ENCODE results near the gene CACNA1C. TPM values are rescaled to one million over a fixed set of nuclear protein-coding genes. Genes with fewer than 3 reads are reported as not detected.

CACNA1C gene
- polyA plus RNA-seq, 4 donors, result 0.67 to 2.5 (median 2.0) TPM

DNA sequence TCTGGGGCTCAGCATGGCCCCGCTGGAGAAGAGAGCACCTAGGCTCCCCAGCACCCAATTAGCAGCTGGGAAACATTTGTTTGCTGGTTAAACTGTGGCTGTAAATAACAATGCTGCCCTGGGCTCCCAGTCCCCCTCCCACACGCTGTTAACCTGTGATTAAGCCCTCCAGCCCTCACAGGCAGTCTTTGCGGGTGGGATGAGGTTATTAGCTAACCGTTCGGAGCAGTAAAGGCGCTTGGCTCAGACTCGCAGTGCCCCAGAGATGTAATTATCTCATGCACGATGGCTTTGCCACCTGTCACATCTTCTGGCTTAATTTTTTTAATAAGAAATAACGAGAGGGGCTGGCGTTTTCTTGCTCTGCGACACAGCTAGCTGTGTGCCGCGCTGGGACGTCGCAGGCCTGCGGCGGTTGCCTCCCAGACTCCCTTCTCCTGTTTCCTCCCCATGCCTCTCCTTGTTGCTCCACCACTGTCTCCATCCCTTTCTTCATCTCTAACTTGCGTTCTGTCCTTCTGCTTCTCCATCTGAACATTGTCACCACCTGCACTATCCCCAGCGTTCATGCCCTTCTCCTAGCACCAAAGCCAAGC, 502.8 kb downstream of the CACNA1C start:
- 75 to 89% (median 76%) methylated on average over 19 of the region's 19 CpGs for WGBS, 3 donors
- no peak for FAIRE-seq
- no peaks in the 10 kb centered on the region for H3K36me3 ChIP-seq (ENCODE audit: control insufficient read depth in 3 of 3, insufficient read depth in 2 of 3, low read depth in 1 of 3, low read length in 3 of 3)
- no peaks in the 10 kb centered on the region for H3K27me3 ChIP-seq (ENCODE audit: control insufficient read depth in 3 of 3, insufficient read depth in 3 of 3, low read length in 3 of 3)
- no peak overlapping the region for H3K27ac ChIP-seq (ENCODE audit: low read depth in 1 of 3, low read length in 2 of 3)
- no peak overlapping the region for H3K4me3 ChIP-seq (ENCODE audit: low read depth in 1 of 3, low read length in 3 of 3)
- DNase-seq, result no peak
- H3K4me1 ChIP-seq (ENCODE audit: control insufficient read depth in 3 of 3, insufficient read depth in 2 of 3, low read depth in 1 of 3, low read length in 2 of 3), result no peaks in the 10 kb centered on the region
- no peaks in the 10 kb centered on the region for H3K9me3 ChIP-seq (ENCODE audit: control insufficient read depth in 2 of 2, insufficient read depth in 1 of 2, low read depth in 1 of 2, low read length in 1 of 2)

DNA sequence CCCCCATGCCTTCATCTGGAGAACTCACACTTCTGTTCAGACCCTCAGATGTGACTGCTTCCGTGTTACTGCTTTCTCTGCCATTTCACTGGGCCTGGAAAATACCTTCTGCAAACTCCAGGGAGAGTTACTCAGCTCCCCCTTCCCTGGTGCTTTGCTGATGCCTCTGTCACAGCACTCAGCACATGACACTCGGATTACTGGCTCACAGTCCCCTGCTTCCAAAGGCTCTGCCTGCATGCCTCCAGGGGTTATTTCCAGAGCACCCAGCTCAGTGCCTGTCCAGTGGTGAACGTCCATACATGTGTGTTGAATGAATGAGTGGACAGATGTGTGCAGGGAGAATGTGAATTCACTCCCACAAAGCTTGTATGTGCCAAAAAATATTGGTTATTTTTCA, 504.8 kb downstream of the CACNA1C start:
- WGBS, 3 donors, result 72 to 81% (median 76%) methylated on average over 3 of the region's 3 CpGs
- FAIRE-seq, result no peak
- DNase-seq, result no peak
- no peak overlapping the region for H3K4me3 ChIP-seq (ENCODE audit: low read depth in 1 of 3, low read length in 3 of 3)
- no peaks in the 10 kb centered on the region for H3K9me3 ChIP-seq (ENCODE audit: control insufficient read depth in 2 of 2, insufficient read depth in 1 of 2, low read depth in 1 of 2, low read length in 1 of 2)
- no peak overlapping the region for H3K27ac ChIP-seq (ENCODE audit: low read depth in 1 of 3, low read length in 2 of 3)
- no peaks in the 10 kb centered on the region for H3K4me1 ChIP-seq (ENCODE audit: control insufficient read depth in 3 of 3, insufficient read depth in 2 of 3, low read depth in 1 of 3, low read length in 2 of 3)
- no peaks in the 10 kb centered on the region for H3K36me3 ChIP-seq (ENCODE audit: control insufficient read depth in 3 of 3, insufficient read depth in 2 of 3, low read depth in 1 of 3, low read length in 3 of 3)
- no peaks in the 10 kb centered on the region for H3K27me3 ChIP-seq (ENCODE audit: control insufficient read depth in 3 of 3, insufficient read depth in 3 of 3, low read length in 3 of 3)

DNA sequence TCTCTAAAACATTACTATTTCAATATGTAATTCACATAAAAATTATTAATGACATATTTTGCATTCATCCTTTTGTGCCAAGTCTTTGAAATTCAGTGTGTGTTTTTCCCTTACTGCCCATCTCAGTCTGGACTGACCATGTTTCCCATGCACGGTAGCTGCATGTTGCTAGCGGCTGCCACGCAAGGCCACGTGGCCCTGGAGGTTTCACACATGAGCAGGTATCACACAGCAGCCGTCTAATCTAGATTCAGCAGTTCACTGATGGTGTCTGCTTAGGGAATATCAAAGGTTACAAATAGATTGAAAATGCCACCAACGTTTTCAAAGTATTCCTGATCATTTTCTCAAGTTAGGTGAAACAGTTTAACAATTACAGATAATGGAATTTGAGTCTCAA, 507.1 kb downstream of the CACNA1C start:
- Histone ChIP-seq H3K27me3 (ENCODE audit: control insufficient read depth in 3 of 3, insufficient read depth in 3 of 3, low read length in 3 of 3) (no peaks in the 10 kb centered on the region), H3K27ac (ENCODE audit: low read depth in 1 of 3, low read length in 2 of 3) (no peak overlapping the region), H3K4me3 (ENCODE audit: low read depth in 1 of 3, low read length in 3 of 3) (no peak overlapping the region), H3K9me3 (ENCODE audit: control insufficient read depth in 2 of 2, insufficient read depth in 1 of 2, low read depth in 1 of 2, low read length in 1 of 2) (no peaks in the 10 kb centered on the region), H3K4me1 (ENCODE audit: control insufficient read depth in 3 of 3, insufficient read depth in 2 of 3, low read depth in 1 of 3, low read length in 2 of 3) (no peaks in the 10 kb centered on the region), H3K36me3 (ENCODE audit: control insufficient read depth in 3 of 3, insufficient read depth in 2 of 3, low read depth in 1 of 3, low read length in 3 of 3) (no peaks in the 10 kb centered on the region)
- DNase-seq, result no peak
- WGBS, 3 donors, result 80 to 85% (median 83%) methylated on average over 6 of the region's 6 CpGs
- FAIRE-seq, result no peak

DNA sequence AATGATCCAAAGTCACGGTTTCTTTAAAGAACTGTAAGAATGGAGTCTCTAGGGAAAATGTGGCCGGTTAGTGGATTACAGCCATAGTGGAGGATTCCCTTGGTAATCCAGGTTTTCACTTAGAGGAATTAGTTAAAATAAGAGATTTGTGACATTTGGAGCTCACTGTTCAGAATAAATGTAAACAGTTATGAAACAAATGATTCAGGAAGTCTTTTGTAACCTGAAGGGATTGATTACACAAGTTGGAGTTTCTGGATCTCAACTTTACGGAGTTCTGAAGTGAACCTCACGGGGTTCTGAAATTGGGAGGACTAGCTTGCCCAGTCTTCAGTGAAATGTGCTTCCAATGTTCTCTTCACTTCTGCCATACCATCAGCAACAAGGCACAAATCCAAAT, 507.6 kb downstream of the CACNA1C start:
- FAIRE-seq, result no peak
- 88 to 89% (median 89%) methylated on average over 4 of the region's 4 CpGs for WGBS, 3 donors
- DNase-seq, result no peak
- Histone ChIP-seq H3K4me1 (ENCODE audit: control insufficient read depth in 3 of 3, insufficient read depth in 2 of 3, low read depth in 1 of 3, low read length in 2 of 3) (no peaks in the 10 kb centered on the region), H3K36me3 (ENCODE audit: control insufficient read depth in 3 of 3, insufficient read depth in 2 of 3, low read depth in 1 of 3, low read length in 3 of 3) (no peaks in the 10 kb centered on the region), H3K27ac (ENCODE audit: low read depth in 1 of 3, low read length in 2 of 3) (no peak overlapping the region), H3K9me3 (ENCODE audit: control insufficient read depth in 2 of 2, insufficient read depth in 1 of 2, low read depth in 1 of 2, low read length in 1 of 2) (no peaks in the 10 kb centered on the region), H3K27me3 (ENCODE audit: control insufficient read depth in 3 of 3, insufficient read depth in 3 of 3, low read length in 3 of 3) (no peaks in the 10 kb centered on the region), H3K4me3 (ENCODE audit: low read depth in 1 of 3, low read length in 3 of 3) (no peak overlapping the region)

DNA sequence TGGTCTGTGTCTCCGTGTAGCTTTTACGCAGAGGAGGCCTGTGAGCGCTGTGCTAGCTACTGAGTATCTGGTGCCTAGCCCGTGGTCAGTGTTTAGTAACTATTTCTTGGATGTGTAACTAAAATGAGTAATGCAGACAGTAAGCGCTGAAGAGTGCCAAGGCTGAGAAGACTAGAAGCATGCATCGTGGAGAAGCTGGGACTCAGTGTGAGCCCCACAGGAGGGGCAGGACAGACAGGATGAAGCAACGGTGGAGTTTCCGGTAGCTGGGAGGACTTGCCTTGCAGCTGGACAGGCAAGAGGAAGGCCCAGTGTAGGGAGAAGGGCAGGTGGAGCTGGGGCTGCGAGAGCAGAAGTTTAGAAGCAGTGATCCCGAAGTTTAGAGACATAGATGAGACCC, 508.6 kb downstream of the CACNA1C start:
- WGBS, 3 donors, result 77 to 93% (median 85%) methylated on average over 10 of the region's 10 CpGs
- FAIRE-seq, result no peak

DNA sequence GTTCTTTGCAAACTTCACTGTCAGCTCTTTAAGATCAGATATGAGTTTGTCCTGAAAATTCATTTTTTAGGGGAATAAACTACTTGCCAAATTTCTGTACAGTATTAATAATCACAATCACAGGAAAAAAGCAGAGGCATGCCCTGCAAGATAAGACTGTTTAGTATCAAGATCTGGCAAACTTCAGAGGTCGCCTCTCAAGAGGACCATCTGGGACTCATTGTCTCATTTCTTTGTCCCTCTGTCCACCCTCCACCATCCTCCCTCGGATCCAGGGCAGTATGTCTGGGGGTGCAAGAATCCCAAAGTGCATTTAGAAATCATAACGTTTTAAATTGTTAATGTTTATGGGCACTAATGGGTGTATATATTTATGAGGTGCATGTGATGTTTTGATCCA, 509.6 kb downstream of the CACNA1C start:
- FAIRE-seq (no peak), DNase-seq (no peak)
- Histone ChIP-seq H3K9me3 (ENCODE audit: control insufficient read depth in 2 of 2, insufficient read depth in 1 of 2, low read depth in 1 of 2, low read length in 1 of 2) (no peaks in the 10 kb centered on the region), H3K27me3 (ENCODE audit: control insufficient read depth in 3 of 3, insufficient read depth in 3 of 3, low read length in 3 of 3) (no peaks in the 10 kb centered on the region), H3K36me3 (ENCODE audit: control insufficient read depth in 3 of 3, insufficient read depth in 2 of 3, low read depth in 1 of 3, low read length in 3 of 3) (no peaks in the 10 kb centered on the region), H3K4me1 (ENCODE audit: control insufficient read depth in 3 of 3, insufficient read depth in 2 of 3, low read depth in 1 of 3, low read length in 2 of 3) (no peaks in the 10 kb centered on the region), H3K27ac (ENCODE audit: low read depth in 1 of 3, low read length in 2 of 3) (no peak overlapping the region), H3K4me3 (ENCODE audit: low read depth in 1 of 3, low read length in 3 of 3) (no peak overlapping the region)
- 17 to 45% (median 27%) methylated on average over 3 of the region's 3 CpGs for WGBS, 3 donors

More for the DNA sequence above, 508.6 kb downstream of the CACNA1C start:
- no peak overlapping the region for H3K27ac ChIP-seq (ENCODE audit: low read depth in 1 of 3, low read length in 2 of 3)
- H3K27me3 ChIP-seq (ENCODE audit: control insufficient read depth in 3 of 3, insufficient read depth in 3 of 3, low read length in 3 of 3), result no peaks in the 10 kb centered on the region
- no peaks in the 10 kb centered on the region for H3K36me3 ChIP-seq (ENCODE audit: control insufficient read depth in 3 of 3, insufficient read depth in 2 of 3, low read depth in 1 of 3, low read length in 3 of 3)
- no peaks in the 10 kb centered on the region for H3K9me3 ChIP-seq (ENCODE audit: control insufficient read depth in 2 of 2, insufficient read depth in 1 of 2, low read depth in 1 of 2, low read length in 1 of 2)
- H3K4me3 ChIP-seq (ENCODE audit: low read depth in 1 of 3, low read length in 3 of 3), result no peak overlapping the region
- no peak for DNase-seq
- H3K4me1 ChIP-seq (ENCODE audit: control insufficient read depth in 3 of 3, insufficient read depth in 2 of 3, low read depth in 1 of 3, low read length in 2 of 3), result no peaks in the 10 kb centered on the region

DNA sequence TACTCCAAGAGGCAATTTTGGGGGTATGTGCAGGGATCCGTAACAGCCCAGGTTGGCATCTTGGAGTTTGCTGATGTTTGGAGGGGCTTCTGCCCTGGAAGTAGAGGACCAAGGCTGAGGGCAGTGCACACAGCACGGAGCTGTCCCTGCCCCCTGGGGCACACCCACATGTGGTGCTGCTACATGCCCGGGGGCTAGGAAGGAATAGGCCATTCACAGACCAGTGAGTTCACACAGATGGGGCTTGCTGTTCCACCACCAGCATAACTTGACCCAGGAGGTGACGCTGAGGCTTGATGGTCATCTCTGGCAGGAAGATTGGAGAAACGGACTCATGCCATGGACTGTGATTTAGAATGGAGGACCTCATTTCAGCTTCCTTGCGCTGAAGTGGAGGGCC, 510.9 kb downstream of the CACNA1C start:
- FAIRE-seq, result no peak
- 85 to 92% (median 91%) methylated on average over 6 of the region's 6 CpGs for WGBS, 3 donors

DNA sequence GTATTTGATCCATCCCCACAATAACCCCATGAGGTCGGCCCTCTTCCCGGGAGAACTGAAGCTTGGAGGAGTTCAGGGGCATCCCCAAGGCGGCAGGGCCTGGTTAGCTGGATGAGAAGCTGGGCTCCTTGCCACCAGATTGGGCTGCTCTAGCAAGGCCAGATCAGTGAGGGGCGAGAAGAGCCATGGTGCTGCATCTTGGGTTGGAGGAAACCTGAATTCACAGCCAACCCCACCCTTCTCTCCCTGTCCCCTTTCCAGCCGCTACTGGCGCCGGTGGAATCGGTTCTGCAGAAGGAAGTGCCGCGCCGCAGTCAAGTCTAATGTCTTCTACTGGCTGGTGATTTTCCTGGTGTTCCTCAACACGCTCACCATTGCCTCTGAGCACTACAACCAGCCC, 513.4 kb downstream of the CACNA1C start:
- DNase-seq (no peak), FAIRE-seq (no peak)
- H3K36me3 ChIP-seq (ENCODE audit: control insufficient read depth in 3 of 3, insufficient read depth in 2 of 3, low read depth in 1 of 3, low read length in 3 of 3), result no peaks in the 10 kb centered on the region
- 92 to 96% (median 94%) methylated on average over 10 to 12 of the region's 12 CpGs for WGBS, 3 donors
- H3K4me3 ChIP-seq (ENCODE audit: low read depth in 1 of 3, low read length in 3 of 3), result no peak overlapping the region
- no peak overlapping the region for H3K27ac ChIP-seq (ENCODE audit: low read depth in 1 of 3, low read length in 2 of 3)
- H3K9me3 ChIP-seq (ENCODE audit: control insufficient read depth in 2 of 2, insufficient read depth in 1 of 2, low read depth in 1 of 2, low read length in 1 of 2), result no peaks in the 10 kb centered on the region
- no peaks in the 10 kb centered on the region for H3K27me3 ChIP-seq (ENCODE audit: control insufficient read depth in 3 of 3, insufficient read depth in 3 of 3, low read length in 3 of 3)
- H3K4me1 ChIP-seq (ENCODE audit: control insufficient read depth in 3 of 3, insufficient read depth in 2 of 3, low read depth in 1 of 3, low read length in 2 of 3), result no peaks in the 10 kb centered on the region

More for the DNA sequence above, 510.9 kb downstream of the CACNA1C start:
- Histone ChIP-seq H3K36me3 (ENCODE audit: control insufficient read depth in 3 of 3, insufficient read depth in 2 of 3, low read depth in 1 of 3, low read length in 3 of 3) (no peaks in the 10 kb centered on the region), H3K27me3 (ENCODE audit: control insufficient read depth in 3 of 3, insufficient read depth in 3 of 3, low read length in 3 of 3) (no peaks in the 10 kb centered on the region), H3K9me3 (ENCODE audit: control insufficient read depth in 2 of 2, insufficient read depth in 1 of 2, low read depth in 1 of 2, low read length in 1 of 2) (no peaks in the 10 kb centered on the region), H3K4me1 (ENCODE audit: control insufficient read depth in 3 of 3, insufficient read depth in 2 of 3, low read depth in 1 of 3, low read length in 2 of 3) (no peaks in the 10 kb centered on the region), H3K27ac (ENCODE audit: low read depth in 1 of 3, low read length in 2 of 3) (no peak overlapping the region), H3K4me3 (ENCODE audit: low read depth in 1 of 3, low read length in 3 of 3) (no peak overlapping the region)
- no peak for DNase-seq

DNA sequence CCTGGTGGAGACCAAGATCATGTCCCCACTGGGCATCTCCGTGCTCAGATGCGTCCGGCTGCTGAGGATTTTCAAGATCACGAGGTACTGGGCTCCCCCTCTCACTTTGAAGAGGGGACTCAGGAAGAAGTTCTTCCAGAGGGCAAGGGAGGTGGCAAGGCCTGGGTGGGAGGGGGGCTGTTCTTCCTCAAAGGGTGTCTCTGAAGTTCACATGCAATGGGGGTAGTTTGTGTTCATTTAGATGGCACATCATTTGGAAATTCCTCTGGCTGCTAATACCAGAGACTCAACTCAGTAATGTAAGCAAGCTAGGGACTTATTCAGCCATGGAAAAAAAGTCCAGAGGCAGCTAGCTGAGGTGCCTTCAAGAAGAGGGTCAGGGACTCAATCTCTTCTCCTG, 514.9 kb downstream of the CACNA1C start:
- no peaks in the 10 kb centered on the region for H3K36me3 ChIP-seq (ENCODE audit: control insufficient read depth in 3 of 3, insufficient read depth in 2 of 3, low read depth in 1 of 3, low read length in 3 of 3)
- 85 to 94% (median 93%) methylated on average over 4 of the region's 4 CpGs for WGBS, 3 donors
- no peak for FAIRE-seq
- DNase-seq, result no peak
- H3K4me3 ChIP-seq (ENCODE audit: low read depth in 1 of 3, low read length in 3 of 3), result no peak overlapping the region
- H3K4me1 ChIP-seq (ENCODE audit: control insufficient read depth in 3 of 3, insufficient read depth in 2 of 3, low read depth in 1 of 3, low read length in 2 of 3), result no peaks in the 10 kb centered on the region
- H3K9me3 ChIP-seq (ENCODE audit: control insufficient read depth in 2 of 2, insufficient read depth in 1 of 2, low read depth in 1 of 2, low read length in 1 of 2), result no peaks in the 10 kb centered on the region
- H3K27ac ChIP-seq (ENCODE audit: low read depth in 1 of 3, low read length in 2 of 3), result no peak overlapping the region
- no peaks in the 10 kb centered on the region for H3K27me3 ChIP-seq (ENCODE audit: control insufficient read depth in 3 of 3, insufficient read depth in 3 of 3, low read length in 3 of 3)
